Stimulated activated CD8-positive, alpha-beta memory T cell treated with anti-CD3 and anti-CD28 coated beads, Interleukin-15, amount 100 ng/mL, for 1 hour (primary cell): ENCODE results near the gene DEAF1.

Experiments
- DNase-seq: peaks from one replicate; pipeline ENCODE4 v3.0.0-alpha.2; 2020; ENCODE audit warnings: low read depth

DEAF1 gene

GRCh38 chr11:645536-645935 is 49.5 kb downstream of the DEAF1 start:
- DNase-seq, result no peak

- no peak for DNase-seq
Measured at GRCh38 chr11:643849-644738, 50.9 kb downstream of the DEAF1 start.

GRCh38 chr11:643366-643765 is 51.7 kb downstream of the DEAF1 start:
- no peak for DNase-seq

GRCh38 chr11:641806-642370 is 53.1 kb downstream of the DEAF1 start:
- DNase-seq, result no peak

- DNase-seq, result no peak
Measured at GRCh38 chr11:640021-640706, 54.9 kb downstream of the DEAF1 start.

GRCh38 chr11:639332-639955 is 55.6 kb downstream of the DEAF1 start:
- DNase-seq, result no peak

GRCh38 chr11:638631-639331 is 56.2 kb downstream of the DEAF1 start:
- DNase-seq, result no peak

- DNase-seq, result no peak
Measured at GRCh38 chr11:637593-638521, 57.2 kb downstream of the DEAF1 start.

- DNase-seq, result no peak
Measured at GRCh38 chr11:637333-637592, 57.8 kb downstream of the DEAF1 start.

GRCh38 chr11:636511-637332 is 58.3 kb downstream of the DEAF1 start, which contains the start of gene DRD4:
Gene DRD4, plus strand, starts transcription at chr11:637269. Its CDS starts 36 bp downstream, at chr11:637305.
- no peak for DNase-seq

- no peak for DNase-seq
Measured at GRCh38 chr11:635945-636510, 59.0 kb downstream of the DEAF1 start.

- no peak for DNase-seq
Measured at GRCh38 chr11:630871-631270, 64.2 kb downstream of the DEAF1 start.

- no peak for DNase-seq
Measured at GRCh38 chr11:629237-629583, 65.8 kb downstream of the DEAF1 start.

- DNase-seq, result no peak
Measured at GRCh38 chr11:628056-628455, 67.0 kb downstream of the DEAF1 start.

- DNase-seq, result no peak
Measured at GRCh38 chr11:627308-627576, 67.8 kb downstream of the DEAF1 start.

GRCh38 chr11:626475-627307 is 68.3 kb downstream of the DEAF1 start, which contains the start of gene SCT:
Gene SCT, minus strand, starts transcription at chr11:627181. Its CDS starts 38 bp downstream, at chr11:627143.
- no peak for DNase-seq

- no peak for DNase-seq
Measured at GRCh38 chr11:625636-626268, 69.3 kb downstream of the DEAF1 start.
